GM12878 (cell line): ENCODE results near the gene SHMT1. TPM values are rescaled to one million over a fixed set of nuclear protein-coding genes. Genes with fewer than 3 reads are reported as not detected.
A peak's percentile ranks its signal among the peaks of the same experiment; 100 is the strongest.

ENCODE experiments used
- ATAC-seq: fragments of 200-7000 bp; cut with Tn5 transposase; 3 replicates; pipeline ENCODE4 v1.9.1; 2020; ENCODE audit warnings: mild to moderate bottlenecking, moderate library complexity
- BruUV-seq: library from RNA; stranded (reverse); fragments of 400-500 nt; replicated peaks from 2 replicates; lab custom pipeline; 2021; lab: Mats Ljungman, UMichigan
- CTCF ChIA-PET: fragments of 300-600 bp; sonication (Branson Sonifier 250); formaldehyde crosslinking; extraction: SDS; loops from one replicate; lab custom pipeline; 2021; ENCODE audit warnings: inconsistent platforms; lab: Yijun Ruan, JAX
- POLR2A ChIA-PET: fragments of 350-600 bp; formaldehyde crosslinking; extraction: SDS; loops from one replicate; lab custom pipeline; 2021; ENCODE audit warnings: inconsistent platforms; lab: Charles Lee
- RAD21 ChIA-PET: fragments of 300-600 bp; sonication (Branson Sonifier 250); formaldehyde crosslinking; loops from one replicate; lab custom pipeline; 2023; ENCODE audit warnings: antibody characterized with exemption; ENCODE audit not compliant: unreplicated experiment; lab: Charles Lee
- SMC1A ChIA-PET: fragments of 300-600 bp; sonication (Branson Sonifier 250); formaldehyde crosslinking; loops from one replicate; lab custom pipeline; 2023; ENCODE audit not compliant: unreplicated experiment, uncharacterized antibody; lab: Charles Lee
- DNase-seq: peaks from one replicate; pipeline ENCODE4 v3.0.0-alpha.2; 2011; ENCODE audit warnings: low read depth, low spot score
- FAIRE-seq: peaks from 3 replicates; lab custom pipeline; 2011; peaks lifted over from hg19 to GRCh38; lab: Jason Lieb, UNC
- H2AFZ ChIP-seq: 2 replicates; pipeline ENCODE4 v1.6.0; 2011; ENCODE audit warnings: low read depth, low read length, control low read depth; ENCODE audit not compliant: control insufficient read depth
- H3K27ac ChIP-seq: 2 replicates; pipeline ENCODE4 v1.5.1; 2011; ENCODE audit warnings: control low read depth; ENCODE audit not compliant: control insufficient read depth, insufficient read depth
- H3K27me3 ChIP-seq, 2 experiments: replicated peaks in 1 of 2; 2 replicates each; pipeline versions ENCODE4 v1.6.0 to v1.6.1; 2011; ENCODE audit warnings: low read length in 1 of 2; ENCODE audit not compliant: control insufficient read depth in 2 of 2, insufficient read depth in 2 of 2
- H3K36me3 ChIP-seq, 2 experiments: 2 replicates each; pipeline ENCODE4 v1.5.1; 2011; ENCODE audit warnings: low read length in 1 of 2; ENCODE audit not compliant: control insufficient read depth in 2 of 2, insufficient read depth in 2 of 2
- H3K4me1 ChIP-seq: 2 replicates; pipeline ENCODE4 v1.6.1; 2011; ENCODE audit warnings: mild to moderate bottlenecking, low read length, moderate library complexity, mixed read lengths; ENCODE audit not compliant: control insufficient read depth, insufficient read depth
- H3K4me2 ChIP-seq: 2 replicates; pipeline ENCODE4 v1.6.0; 2011; ENCODE audit warnings: control low read depth; ENCODE audit not compliant: control insufficient read depth, insufficient read depth
- H3K4me3 ChIP-seq: fragments of 200-600 bp; sonication (generic); 2 replicates; pipeline ENCODE4 v1.5.1; 2016
- H3K79me2 ChIP-seq: 2 replicates; pipeline ENCODE4 v1.6.0; 2011; ENCODE audit warnings: low read length; ENCODE audit not compliant: control insufficient read depth, insufficient read depth
- H3K9ac ChIP-seq: 2 replicates; pipeline ENCODE4 v1.8.0; 2011; ENCODE audit warnings: low read length, control low read depth, mixed read lengths; ENCODE audit not compliant: control insufficient read depth, insufficient read depth
- H3K9me3 ChIP-seq: replicated peaks from 3 replicates; pipeline ENCODE4 v1.5.1; 2011; ENCODE audit warnings: mild to moderate bottlenecking, low read length; ENCODE audit not compliant: control insufficient read depth, insufficient read depth
- H4K20me1 ChIP-seq: 2 replicates; pipeline ENCODE4 v1.6.0; 2011; ENCODE audit not compliant: control insufficient read depth, insufficient read depth
- FOXK2 ChIP-seq: fragments of 450-650 bp; IDR thresholded peaks from 2 replicates; pipeline ENCODE4 v1.6.1; 2017; ENCODE audit warnings: mild to moderate bottlenecking, moderate library complexity
- POLR2A ChIP-seq: IDR thresholded peaks from 2 replicates; pipeline ENCODE4 v1.6.1; 2011; ENCODE audit warnings: low read depth, mild to moderate bottlenecking, low read length
- RAD51 ChIP-seq: fragments of 450-650 bp; IDR thresholded peaks from 2 replicates; pipeline ENCODE4 v1.6.1; 2016; ENCODE audit warnings: moderate library complexity, mild to moderate bottlenecking, inconsistent platforms
- WGBS: methylation state at CpG from one replicate; pipeline ENCODE4 v1.1.6; 2016; ENCODE audit warnings: low lambda C conversion rate; ENCODE audit not compliant: insufficient replicate concordance, insufficient coverage; ENCODE audit errors: missing lambda C conversion rate; 5-methylcytosine and 5-hydroxymethylcytosine counted together
- in situ Hi-C: fragments of 300-500 bp; cut with MboI; formaldehyde crosslinking; loops from 9 replicates; pipeline ENCODE4 v1.14.3; 2018; ENCODE audit warnings: mixed read lengths
- intact Hi-C: fragments of 100-400 bp; cut with micrococcal nuclease; formaldehyde crosslinking; loops from one replicate; pipeline ENCODE4 v1.14.2; 2022; ENCODE audit not compliant: unreplicated experiment
- polyA plus RNA-seq, 11 experiments: library from polyadenylated mRNA; depleted of rRNA in 4 of 11; unstranded in 6 of 11; stranded (reverse) in 5 of 11; fragments of >200 nt; fragmentation: Nextera tagmentation in 4 of 11; fragmentation: Illumina TruSeq in 1 of 11; extraction: Ambion mirVana in 4 of 11; extraction: Trizol in 1 of 11; gene quantifications; 1 replicate in 1 of 11; 2 replicates in 10 of 11; pipeline versions ENCODE4 v1.2.1 to v1.2.3, GENCODE V29; 2011 to 2016; ENCODE audit warnings: inconsistent platforms in 2 of 11, missing spikeins in 2 of 11, low read depth in 1 of 11
- total RNA-seq, 4 experiments: library from RNA; depleted of rRNA in 3 of 4; stranded (reverse); fragments of >200 nt in 3 of 4; fragmentation: Illumina TruSeq in 1 of 4; extraction: Trizol in 1 of 4; gene quantifications; 2 replicates each; pipeline versions ENCODE4 v1.2.1 to v1.2.3, GENCODE V29; 2013 to 2021
- TF ChIP-seq, protein P1 (sequence below): fragments of 450-650 bp; conservative IDR thresholded peaks from 2 replicates; pipeline ENCODE4 v1.6.1; 2017; ENCODE audit warnings: mild to moderate bottlenecking, moderate library complexity

Gene SHMT1
- total and polyA plus RNA-seq, 10 of the 15 experiments (the other 5 are each of a cell fraction or from before 2014, with no cell fraction given): 5.2 to 60.1 (median 34.6) TPM

DNA sequence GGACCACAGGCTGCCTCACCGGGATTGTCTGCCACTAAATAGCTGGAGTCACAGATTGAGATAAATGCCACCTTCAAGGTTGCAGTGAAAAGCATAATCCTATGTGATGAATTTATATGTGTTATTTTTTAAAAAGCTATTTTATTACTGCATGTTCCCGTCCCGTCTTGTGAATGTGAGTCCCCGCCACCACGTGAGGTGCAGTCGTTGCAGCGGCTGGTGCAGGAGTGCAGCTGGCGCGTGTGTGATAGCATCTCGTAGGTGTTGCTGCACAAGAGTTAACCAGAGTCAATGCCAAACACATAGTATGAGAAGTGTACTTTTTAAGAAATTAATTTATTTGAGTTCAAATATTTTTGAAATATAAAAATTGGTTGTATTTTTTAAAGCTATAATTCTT is 35.8 kb downstream of the SHMT1 start:
- peaks cover 4 to 23% of the 10 kb centered on the region in 2 experiments for H3K36me3 ChIP-seq
- ChIA-PET RAD21 (no interaction called here), SMC1A (interaction anchor here (0.7 kb wide), 1 partner anchor 8 kb away, joined by 3 read pairs; no protein-coding TSS in a partner anchor), POLR2A (no interaction called here), CTCF (no interaction called here)
- 97% methylated on average over 10 of the region's 10 CpGs for WGBS
- FAIRE-seq: no peak
- H3K4me1 ChIP-seq: peaks cover 23% of the 10 kb centered on the region
- no peak overlapping the region for H3K9ac ChIP-seq
- no peak for TF ChIP-seq RAD51
- TF ChIP-seq POLR2A: 0 out of 2 replicates have a peak, but pooled peaks have one; percentile 27
- TF ChIP-seq, protein P1, sequence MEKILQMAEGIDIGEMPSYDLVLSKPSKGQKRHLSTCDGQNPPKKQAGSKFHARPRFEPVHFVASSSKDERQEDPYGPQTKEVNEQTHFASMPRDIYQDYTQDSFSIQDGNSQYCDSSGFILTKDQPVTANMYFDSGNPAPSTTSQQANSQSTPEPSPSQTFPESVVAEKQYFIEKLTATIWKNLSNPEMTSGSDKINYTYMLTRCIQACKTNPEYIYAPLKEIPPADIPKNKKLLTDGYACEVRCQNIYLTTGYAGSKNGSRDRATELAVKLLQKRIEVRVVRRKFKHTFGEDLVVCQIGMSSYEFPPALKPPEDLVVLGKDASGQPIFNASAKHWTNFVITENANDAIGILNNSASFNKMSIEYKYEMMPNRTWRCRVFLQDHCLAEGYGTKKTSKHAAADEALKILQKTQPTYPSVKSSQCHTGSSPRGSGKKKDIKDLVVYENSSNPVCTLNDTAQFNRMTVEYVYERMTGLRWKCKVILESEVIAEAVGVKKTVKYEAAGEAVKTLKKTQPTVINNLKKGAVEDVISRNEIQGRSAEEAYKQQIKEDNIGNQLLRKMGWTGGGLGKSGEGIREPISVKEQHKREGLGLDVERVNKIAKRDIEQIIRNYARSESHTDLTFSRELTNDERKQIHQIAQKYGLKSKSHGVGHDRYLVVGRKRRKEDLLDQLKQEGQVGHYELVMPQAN: no peak
- H3K9me3 ChIP-seq: peaks cover 3% of the 10 kb centered on the region; the same call in 2 of the 3 replicates
- H3K27me3 ChIP-seq: no peaks in the 10 kb centered on the region
- H3K27ac ChIP-seq: no peak overlapping the region
- DNase-seq: no peak
- no TSS peak for BruUV-seq
- intact Hi-C loops (no loop called here), in situ Hi-C loops (no loop called here)
- H3K79me2 ChIP-seq: peaks cover 1% of the 10 kb centered on the region; the same call in 1 of the 2 replicates
- H3K4me3 ChIP-seq: no peak overlapping the region
- H2AFZ ChIP-seq: no peak overlapping the region
- H3K4me2 ChIP-seq: no peak overlapping the region
- ATAC-seq: no peak
- no peaks in the 10 kb centered on the region; the same call in 1 of the 2 replicates for H4K20me1 ChIP-seq

DNA sequence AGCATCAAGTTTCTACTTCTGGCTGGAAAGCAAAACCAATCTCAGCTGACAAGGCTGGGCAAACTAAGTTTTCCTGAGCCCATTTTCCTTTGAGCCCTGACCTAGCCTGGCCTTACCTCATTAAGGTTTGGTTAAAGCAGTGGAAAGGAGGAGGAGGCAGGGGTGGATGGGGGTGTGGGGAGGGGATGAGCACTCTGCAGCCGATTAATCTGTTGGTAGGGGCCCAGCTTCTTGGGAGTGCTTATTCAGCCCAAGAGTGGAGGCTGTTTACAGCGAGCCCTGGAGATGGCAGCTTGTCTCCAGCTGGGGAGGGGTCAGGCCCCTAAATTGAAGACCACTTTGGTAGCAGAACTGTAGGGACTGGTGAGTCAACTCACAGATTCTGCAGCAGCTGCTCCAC is 36.3 kb downstream of the SHMT1 start:
- H4K20me1 ChIP-seq: no peaks in the 10 kb centered on the region; the same call in 1 of the 2 replicates
- in situ Hi-C loops: no loop called here
- peaks cover 1% of the 10 kb centered on the region; the same call in 1 of the 2 replicates for H3K79me2 ChIP-seq
- H3K4me2 ChIP-seq: no peak overlapping the region
- ChIA-PET RAD21 (no interaction called here), CTCF (interaction anchor here (0.6 to 0.9 kb wide), 2 partner anchors 40 to 50 kb away, joined by 3 read pairs; no protein-coding TSS in a partner anchor)
- WGBS: 96% methylated on average over 2 of the region's 2 CpGs
- no peak overlapping the region for H3K4me3 ChIP-seq
- H3K9me3 ChIP-seq: peaks cover 3% of the 10 kb centered on the region; the same call in 2 of the 3 replicates
- peaks cover 23% of the 10 kb centered on the region for H3K4me1 ChIP-seq
- H3K27ac ChIP-seq: peak overlapping the region; percentile 57
- no peak overlapping the region for H2AFZ ChIP-seq
- TF ChIP-seq FOXK2: no peak
- TF ChIP-seq, all 136 proteins: peak for 0
- SMC1A ChIA-PET: no interaction called here
- ATAC-seq (no peak), DNase-seq (no peak), FAIRE-seq (no peak)
- no peak overlapping the region for H3K9ac ChIP-seq
- POLR2A ChIA-PET: no interaction called here
- no TSS peak for BruUV-seq
- peaks cover 2 to 23% of the 10 kb centered on the region in 2 experiments; a peak in 3 of 4 replicates for H3K36me3 ChIP-seq
- no peaks in the 10 kb centered on the region for H3K27me3 ChIP-seq
- intact Hi-C loops: no loop called here
